ENCODE data around the gene MRPS25.

- TF ChIP-seq YY1 (IDR thresholded peaks at IDR 0.05; ENCODE audit: insufficient read depth, insufficient read length), result no peak
- no peak for TF ChIP-seq ZNF274 (IDR thresholded peaks at IDR 0.05; ENCODE audit: low read depth, low read length)
- no peak for TF ChIP-seq SUZ12 (IDR thresholded peaks at IDR 0.05; ENCODE audit: extremely low read depth, insufficient read depth, insufficient read length)
These were observed 10.0 kb downstream of the MRPS25 start for GRCh38 chr3:15055019-15055557.
